Globus pallidus (tissue), 1 donor: ENCODE measurements around the gene TBC1D1.
"Not testable (repeated sequence)": the region's sequence is repeated elsewhere in the genome, so short reads cannot be mapped to it uniquely, and the experiment has no call there.

Experiments
- DNase-seq: peaks from one replicate; pipeline ENCODE4 v3.0.0-alpha.2; 2015; ENCODE audit warnings: low spot score

TBC1D1 gene

GRCh38 chr4:38013461-38014366 is 122.8 kb downstream of the TBC1D1 start:
- no peak for DNase-seq

GRCh38 chr4:38014421-38014852 is 123.6 kb downstream of the TBC1D1 start:
- DNase-seq: no peak

GRCh38 chr4:38015886-38016515 is 125.1 kb downstream of the TBC1D1 start:
- no peak for DNase-seq

GRCh38 chr4:38016698-38017097 is 125.8 kb downstream of the TBC1D1 start:
- DNase-seq: no peak

GRCh38 chr4:38017609-38018008 is 126.7 kb downstream of the TBC1D1 start:
- no peak for DNase-seq

DNA sequence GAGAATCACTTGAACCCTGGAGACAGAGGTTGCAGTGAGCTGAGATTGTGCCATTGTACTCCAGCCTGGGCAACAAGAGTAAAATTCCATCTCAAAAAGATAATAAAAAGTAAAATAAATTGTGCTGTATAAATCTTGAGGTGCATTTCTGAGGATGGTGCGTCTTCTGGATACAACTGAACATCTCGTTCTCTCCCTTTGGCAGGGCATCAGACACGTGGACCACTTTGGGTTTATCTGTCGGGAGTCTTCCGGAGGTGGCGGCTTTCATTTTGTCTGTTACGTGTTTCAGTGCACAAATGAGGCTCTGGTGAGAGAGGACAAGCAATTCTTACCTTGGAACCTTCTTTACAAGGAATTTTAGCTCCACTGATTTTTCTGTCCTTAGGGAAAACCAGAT is 129.5 kb downstream of the TBC1D1 start:
- DNase-seq: no peak

- not testable (repeated sequence) for DNase-seq
These were observed 130.1 kb downstream of the TBC1D1 start for GRCh38 chr4:38020961-38021360.

DNA sequence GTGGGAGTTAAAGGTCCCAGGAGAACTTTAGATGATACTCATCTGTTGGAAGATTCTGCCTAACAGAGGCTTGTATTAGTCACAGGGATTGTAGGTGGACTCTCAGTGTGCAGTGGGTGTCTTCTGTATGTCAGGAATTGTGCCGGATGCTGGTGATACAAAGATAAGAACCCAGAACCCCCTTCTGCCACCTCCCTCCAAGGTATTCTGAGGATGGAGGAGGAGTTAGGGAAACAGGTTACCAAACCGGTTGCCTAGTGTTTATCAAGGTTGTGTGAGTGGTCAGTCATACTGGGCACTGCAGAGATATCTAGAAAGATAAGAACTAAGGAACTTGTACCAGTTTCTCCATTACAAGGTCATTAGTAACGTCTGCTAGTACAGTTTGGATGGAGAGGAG is 130.9 kb downstream of the TBC1D1 start:
- no peak for DNase-seq

DNA sequence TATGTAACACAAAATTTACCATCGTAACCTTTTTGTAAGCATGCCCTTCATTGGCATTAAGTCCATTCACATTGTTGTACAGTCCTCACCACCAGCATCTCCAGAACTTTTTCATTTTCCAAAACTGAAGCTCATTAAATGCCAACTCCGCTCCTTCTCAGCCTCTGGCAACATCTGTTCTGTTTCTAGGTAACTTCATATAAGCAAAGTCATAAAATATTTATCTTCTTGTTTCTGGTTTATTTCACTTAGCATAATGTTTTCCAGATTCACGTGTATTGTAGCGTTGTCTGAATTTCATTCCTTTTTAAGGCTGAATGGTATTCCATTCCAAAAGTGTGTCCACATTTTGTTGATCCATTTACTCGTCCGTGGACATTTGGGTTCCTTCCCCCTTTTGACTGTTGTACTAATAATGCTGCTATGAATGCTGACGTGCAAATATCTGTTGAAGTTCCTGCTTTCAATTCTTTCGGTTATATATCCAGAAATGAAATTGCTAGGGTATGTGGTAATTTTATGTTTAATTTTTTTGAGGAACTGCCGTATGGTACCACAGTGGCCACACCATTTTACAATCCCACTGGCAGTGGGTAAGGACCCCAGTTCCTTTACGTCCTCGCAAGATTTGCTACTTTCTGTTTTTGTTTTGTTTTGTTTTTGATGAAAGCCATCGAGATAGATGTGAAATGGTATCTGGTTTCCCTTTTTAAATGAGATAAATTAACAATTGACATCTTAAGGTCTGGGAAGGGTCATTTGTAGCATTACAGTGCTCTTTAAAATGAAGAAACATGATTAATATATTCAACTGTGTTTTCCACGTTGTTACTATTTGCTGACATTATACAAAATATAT is 132.7 kb downstream of the TBC1D1 start:
- no peak for DNase-seq

DNA sequence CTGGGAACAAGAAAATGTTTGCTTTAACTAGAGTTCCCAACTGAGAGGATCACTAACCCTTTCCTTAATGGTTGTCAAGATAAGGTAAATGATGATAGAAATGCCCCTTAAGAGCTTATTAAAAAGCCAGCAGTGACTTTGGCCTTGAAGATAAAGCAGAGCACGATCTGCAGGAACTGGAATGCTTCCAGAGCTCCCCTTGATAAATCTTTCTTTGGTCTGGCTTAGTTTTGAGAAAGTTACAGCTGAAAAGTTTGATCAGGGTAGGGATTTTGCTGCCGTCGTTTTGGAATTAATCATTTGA is 133.3 kb downstream of the TBC1D1 start:
- no peak for DNase-seq

GRCh38 chr4:38025665-38026064 is 134.8 kb downstream of the TBC1D1 start:
- no peak for DNase-seq

DNA sequence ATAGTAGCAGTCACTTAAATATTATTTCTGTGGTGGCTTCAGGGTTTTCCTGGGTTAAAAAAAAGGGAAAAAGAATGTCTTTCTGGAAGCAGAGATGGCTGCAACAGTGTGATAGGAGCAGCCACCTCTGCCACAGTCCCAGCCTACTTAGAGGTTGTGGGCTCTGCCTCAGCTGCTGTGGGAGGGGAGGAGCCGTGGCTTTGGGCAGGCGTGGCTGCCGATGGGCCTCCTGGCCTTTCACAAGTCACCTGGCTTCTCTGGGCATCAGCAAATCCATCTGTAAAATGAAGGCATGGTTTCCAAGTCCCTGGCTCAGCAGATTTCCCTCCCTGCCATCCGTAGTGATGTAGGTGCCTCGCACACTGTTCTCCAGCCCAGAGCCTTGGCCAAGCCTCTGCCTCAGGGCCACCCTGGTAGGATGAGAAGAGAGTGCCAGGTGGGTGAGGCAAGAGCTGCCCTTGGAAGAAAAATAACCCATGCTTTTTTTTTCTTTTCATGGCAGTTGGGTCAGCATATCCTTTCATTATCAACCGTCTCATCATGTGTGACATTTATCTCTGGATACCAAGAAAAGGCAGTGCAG is 135.4 kb downstream of the TBC1D1 start:
- DNase-seq: no peak

DNA sequence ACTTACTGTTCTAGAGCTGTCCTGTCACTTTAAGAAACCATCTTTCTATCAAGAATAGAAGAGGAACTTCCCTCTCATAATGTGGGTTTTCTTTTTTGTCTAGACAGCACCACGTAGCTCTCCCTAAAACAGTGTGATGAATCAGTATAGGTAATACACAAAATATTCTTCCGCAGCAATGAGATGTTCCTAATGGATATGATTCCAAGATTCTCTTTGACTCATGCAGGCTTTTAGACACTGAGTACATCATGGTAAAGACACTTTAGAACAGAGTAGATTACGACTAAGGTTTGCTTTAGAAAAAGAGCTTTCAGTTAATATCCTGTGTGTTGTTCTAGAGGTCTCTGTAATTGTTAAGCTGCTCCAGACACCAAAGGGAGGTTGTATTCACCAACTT is 139.1 kb downstream of the TBC1D1 start:
- DNase-seq: no peak

DNA sequence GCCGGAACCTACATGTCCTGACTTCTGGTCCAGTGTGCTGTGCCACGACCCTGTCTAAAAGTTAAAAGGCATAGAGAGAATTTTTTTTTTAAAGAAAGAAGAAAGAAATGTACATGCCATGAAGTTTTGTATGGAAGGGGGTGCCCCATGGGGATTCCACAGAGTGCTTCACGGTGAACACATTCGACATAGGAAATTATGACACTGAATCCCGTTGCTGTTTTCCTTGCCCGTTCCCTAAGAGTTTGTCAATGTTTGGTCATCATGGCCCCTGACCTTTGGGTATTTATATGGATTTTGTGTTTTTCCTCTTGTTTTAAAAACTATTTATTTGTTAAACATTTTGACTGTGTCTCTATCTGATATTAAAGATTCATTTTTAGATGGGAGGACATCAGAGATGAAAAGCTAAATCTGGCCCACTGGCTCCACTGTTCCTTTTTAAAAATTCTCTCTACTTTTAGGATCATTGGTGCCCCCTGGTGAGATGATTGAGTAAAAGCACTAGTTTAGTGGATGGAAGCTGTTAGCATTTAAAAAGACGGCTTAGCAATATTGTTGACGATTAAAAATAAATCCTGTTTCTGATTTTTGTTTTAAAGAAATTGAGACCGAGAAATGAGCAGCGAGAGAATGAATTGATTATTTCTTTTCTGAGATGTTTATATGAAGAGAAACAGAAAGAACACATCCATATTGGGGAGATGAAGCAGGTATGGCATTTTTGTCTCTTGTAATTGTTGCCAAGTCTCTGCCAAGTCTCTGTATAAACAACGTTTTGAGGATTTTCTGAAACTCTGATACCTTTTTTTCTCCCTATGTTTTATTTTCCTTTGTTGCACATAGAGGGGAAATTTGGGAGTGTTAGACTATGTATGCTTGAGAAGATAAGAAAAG is 144.3 kb downstream of the TBC1D1 start:
- DNase-seq: peak; percentile 48

- DNase-seq: no peak
These were observed 145.7 kb downstream of the TBC1D1 start for GRCh38 chr4:38036548-38036947.

DNA sequence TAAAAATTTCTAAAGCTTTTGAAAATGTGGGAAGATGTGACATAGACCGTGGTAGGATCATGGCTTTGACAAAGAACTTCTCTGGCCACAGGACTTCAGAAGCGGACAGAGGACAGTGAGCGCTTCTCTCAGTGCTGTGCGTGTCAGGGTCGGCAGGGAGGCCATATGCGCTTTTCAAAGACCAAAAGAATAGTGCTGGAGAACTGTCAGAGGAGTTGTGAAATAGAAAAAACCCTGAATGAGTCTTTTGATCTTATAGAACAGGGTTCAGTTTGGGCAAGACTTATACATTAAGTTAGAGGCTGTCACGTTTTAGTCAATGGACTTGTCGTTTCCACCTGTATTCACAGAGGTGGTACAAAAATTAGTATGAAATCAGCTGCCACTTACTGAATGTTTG is 146.7 kb downstream of the TBC1D1 start:
- no peak for DNase-seq

DNA sequence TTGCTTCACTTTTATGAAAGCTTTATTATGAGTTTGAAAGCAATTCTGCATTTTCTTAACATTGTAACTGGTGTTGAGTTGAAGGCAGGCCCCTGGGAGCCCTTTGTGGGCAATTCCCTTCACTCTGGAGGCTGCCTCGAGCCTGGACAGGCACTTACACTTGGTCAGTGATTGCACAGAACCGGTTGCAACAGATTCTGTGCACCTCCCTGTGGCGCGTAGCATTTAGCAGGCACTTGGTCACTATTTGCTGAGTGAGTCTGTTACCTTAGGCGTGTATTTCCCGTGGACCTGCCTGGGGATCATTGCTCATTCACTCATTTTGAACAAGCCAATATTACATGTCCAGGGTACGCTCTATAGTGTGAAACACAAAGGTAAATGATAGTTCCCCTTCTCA is 149.7 kb downstream of the TBC1D1 start:
- DNase-seq: no peak

DNA sequence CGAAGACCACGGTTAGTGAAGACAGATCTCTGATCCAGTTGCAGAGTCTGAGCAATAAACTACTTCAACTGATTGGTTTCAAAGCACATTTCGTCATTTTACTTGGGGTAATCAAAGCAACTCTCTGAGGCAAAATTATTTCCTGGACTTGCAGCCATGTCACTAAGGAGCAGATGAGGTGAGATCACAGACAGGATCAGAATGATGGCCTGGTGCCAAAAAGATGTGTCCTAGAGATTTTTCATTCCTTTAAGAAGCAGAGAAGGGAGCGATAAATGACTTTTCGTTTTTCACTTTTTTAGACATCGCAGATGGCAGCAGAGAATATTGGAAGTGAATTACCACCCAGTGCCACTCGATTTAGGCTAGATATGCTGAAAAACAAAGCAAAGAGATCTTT is 153.2 kb downstream of the TBC1D1 start:
- no peak for DNase-seq

- no peak for DNase-seq
These were observed 154.6 kb downstream of the TBC1D1 start for GRCh38 chr4:38045289-38045988.

GRCh38 chr4:38046727-38047489 is 156.0 kb downstream of the TBC1D1 start:
- no peak for DNase-seq
